Hepatocyte (in vitro differentiated cells): Measurements from ENCODE around the gene GAS2L1. TPM values are rescaled to one million over a fixed set of nuclear protein-coding genes. Genes with fewer than 3 reads are reported as not detected.

Experiments
- DNase-seq: peaks from one replicate; pipeline ENCODE4 v3.0.0-alpha.2; 2016; ENCODE audit warnings: low spot score
- H2AFZ ChIP-seq: fragments of 200-600 bp; sonication (generic); 2 replicates; pipeline ENCODE4 v1.6.0; 2016; ENCODE audit warnings: antibody characterized with exemption, mild to moderate bottlenecking
- H3K27ac ChIP-seq: fragments of 200-600 bp; sonication (generic); 2 replicates; pipeline ENCODE4 v1.5.1; 2016; ENCODE audit warnings: mild to moderate bottlenecking
- H3K27me3 ChIP-seq: fragments of 200-600 bp; sonication (generic); 2 replicates; pipeline ENCODE4 v1.6.1; 2016
- H3K36me3 ChIP-seq: fragments of 200-600 bp; sonication (generic); replicated peaks from 2 replicates; pipeline ENCODE4 v1.5.1; 2016; ENCODE audit warnings: low read depth; ENCODE audit not compliant: insufficient read depth
- H3K4me1 ChIP-seq: fragments of 200-600 bp; sonication (generic); 2 replicates; pipeline ENCODE4 v1.5.1; 2016; ENCODE audit warnings: mild to moderate bottlenecking, moderate library complexity; ENCODE audit not compliant: insufficient read depth
- H3K4me2 ChIP-seq: fragments of 200-600 bp; sonication (generic); 2 replicates; pipeline ENCODE4 v1.6.0; 2016
- H3K4me3 ChIP-seq: fragments of 200-600 bp; sonication (generic); 2 replicates; pipeline ENCODE4 v1.5.1; 2016; ENCODE audit warnings: mild to moderate bottlenecking
- H3K79me2 ChIP-seq: fragments of 200-600 bp; sonication (generic); 2 replicates; pipeline ENCODE4 v1.6.0; 2017; ENCODE audit warnings: mild to moderate bottlenecking
- H3K9me2 ChIP-seq: fragments of 200-600 bp; sonication (generic); replicated peaks from 2 replicates; pipeline ENCODE4 v1.6.0; 2017; ENCODE audit warnings: mild to moderate bottlenecking; ENCODE audit not compliant: insufficient read depth
- H3K9me3 ChIP-seq: fragments of 200-600 bp; sonication (generic); 2 replicates; pipeline ENCODE4 v1.5.1; 2016; ENCODE audit warnings: low read depth, mild to moderate bottlenecking
- H4K20me1 ChIP-seq: fragments of 200-600 bp; sonication (generic); 2 replicates; pipeline ENCODE4 v1.6.0; 2016; ENCODE audit warnings: mild to moderate bottlenecking; ENCODE audit not compliant: insufficient read depth, poor library complexity, severe bottlenecking
- EZH2 ChIP-seq: fragments of 200-600 bp; sonication (generic); IDR thresholded peaks from 2 replicates; pipeline ENCODE4 v1.6.1; 2016; ENCODE audit warnings: antibody characterized with exemption, mild to moderate bottlenecking, borderline replicate concordance
- EZH2phosphoT487 ChIP-seq: fragments of 200-600 bp; sonication (generic); IDR thresholded peaks from one replicate; pipeline ENCODE4 v1.6.1; 2018; ENCODE audit warnings: antibody characterized with exemption, mild to moderate bottlenecking, low read depth, moderate library complexity; ENCODE audit not compliant: unreplicated experiment, severe bottlenecking
- WGBS: methylation state at CpG from one replicate; pipeline ENCODE4 v1.1.6; 2016; ENCODE audit warnings: low lambda C conversion rate; ENCODE audit errors: missing lambda C conversion rate; 5-methylcytosine and 5-hydroxymethylcytosine counted together
- polyA plus RNA-seq: library from polyadenylated mRNA; unstranded; fragments of >200 nt; fragmentation: Nextera tagmentation; extraction: Ambion mirVana; gene quantifications from 2 replicates; pipeline ENCODE4 v1.2.1, GENCODE V29; 2016
- total RNA-seq: library from RNA; depleted of rRNA; stranded (reverse); fragments of >200 nt; gene quantifications from 2 replicates; pipeline ENCODE4 v1.2.3, GENCODE V29; 2014
- TF ChIP-seq, protein P1 (sequence below): fragments of 200-600 bp; sonication (generic); IDR thresholded peaks from 2 replicates; pipeline ENCODE4 v1.5.1; 2016; ENCODE audit warnings: antibody characterized with exemption, mild to moderate bottlenecking; ENCODE audit not compliant: poor library complexity

GAS2L1 gene
- total and polyA plus RNA-seq, 2 experiments from 2014 or later = 10.4 to 46.0 TPM

GRCh38 chr22:29260031-29260560 lies 46.4 kb upstream of the GAS2L1 start:
- no peaks in the 10 kb centered on the region for H3K9me3 ChIP-seq
- H3K79me2 ChIP-seq = no peaks in the 10 kb centered on the region
- TF ChIP-seq, protein P1, sequence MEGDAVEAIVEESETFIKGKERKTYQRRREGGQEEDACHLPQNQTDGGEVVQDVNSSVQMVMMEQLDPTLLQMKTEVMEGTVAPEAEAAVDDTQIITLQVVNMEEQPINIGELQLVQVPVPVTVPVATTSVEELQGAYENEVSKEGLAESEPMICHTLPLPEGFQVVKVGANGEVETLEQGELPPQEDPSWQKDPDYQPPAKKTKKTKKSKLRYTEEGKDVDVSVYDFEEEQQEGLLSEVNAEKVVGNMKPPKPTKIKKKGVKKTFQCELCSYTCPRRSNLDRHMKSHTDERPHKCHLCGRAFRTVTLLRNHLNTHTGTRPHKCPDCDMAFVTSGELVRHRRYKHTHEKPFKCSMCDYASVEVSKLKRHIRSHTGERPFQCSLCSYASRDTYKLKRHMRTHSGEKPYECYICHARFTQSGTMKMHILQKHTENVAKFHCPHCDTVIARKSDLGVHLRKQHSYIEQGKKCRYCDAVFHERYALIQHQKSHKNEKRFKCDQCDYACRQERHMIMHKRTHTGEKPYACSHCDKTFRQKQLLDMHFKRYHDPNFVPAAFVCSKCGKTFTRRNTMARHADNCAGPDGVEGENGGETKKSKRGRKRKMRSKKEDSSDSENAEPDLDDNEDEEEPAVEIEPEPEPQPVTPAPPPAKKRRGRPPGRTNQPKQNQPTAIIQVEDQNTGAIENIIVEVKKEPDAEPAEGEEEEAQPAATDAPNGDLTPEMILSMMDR = no peak
- TF ChIP-seq EZH2 (no peak), EZH2phosphoT487 (no peak)
- no peak overlapping the region for H2AFZ ChIP-seq
- H3K4me3 ChIP-seq = no peak overlapping the region
- 96% methylated on average over 9 of the region's 13 CpGs for WGBS
- no peaks in the 10 kb centered on the region for H3K9me2 ChIP-seq
- no peaks in the 10 kb centered on the region for H4K20me1 ChIP-seq
- no peaks in the 10 kb centered on the region for H3K36me3 ChIP-seq
- DNase-seq = no peak
- no peaks in the 10 kb centered on the region for H3K4me1 ChIP-seq
- no peak overlapping the region for H3K27ac ChIP-seq
- no peak overlapping the region for H3K4me2 ChIP-seq
- no peaks in the 10 kb centered on the region for H3K27me3 ChIP-seq

DNA sequence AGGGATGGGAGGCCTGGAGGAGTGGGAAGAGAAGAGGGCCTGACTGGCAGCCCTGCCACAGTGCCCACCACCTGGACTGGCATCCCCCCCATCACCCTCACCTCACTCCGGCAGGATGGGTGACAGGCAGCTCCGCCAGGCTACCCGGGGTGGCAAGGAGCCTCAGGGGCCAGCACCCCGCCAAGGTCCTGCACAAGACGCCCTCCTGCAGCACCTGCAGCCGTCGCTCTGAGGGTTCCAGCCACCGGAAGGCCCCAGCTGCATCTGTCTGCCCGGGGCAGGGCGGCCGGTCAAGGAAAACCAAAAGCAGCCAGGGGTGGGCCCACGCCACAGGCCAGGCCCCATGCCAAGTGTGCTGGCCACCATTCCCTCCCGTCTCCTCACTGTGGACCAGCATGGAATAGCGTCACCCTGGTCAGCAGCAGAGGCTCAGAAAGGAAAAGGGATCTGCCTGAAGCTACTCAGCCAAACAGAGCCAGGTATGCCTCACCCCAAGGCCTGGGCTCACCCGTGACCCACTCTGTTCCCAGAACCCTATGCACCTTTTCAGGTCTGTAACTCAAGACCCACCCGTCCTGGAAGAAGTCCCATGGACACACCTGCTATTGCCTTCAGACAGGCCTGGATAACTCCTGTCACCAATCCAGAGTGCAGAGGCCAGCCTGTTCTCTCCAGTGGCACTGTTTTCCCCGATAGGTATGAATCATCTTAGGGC lies 45.7 kb upstream of the GAS2L1 start:
- Histone ChIP-seq H3K36me3 (no peaks in the 10 kb centered on the region), H2AFZ (no peak overlapping the region), H3K4me2 (no peak overlapping the region), H3K27ac (no peak overlapping the region), H3K4me3 (no peak overlapping the region), H3K9me2 (no peaks in the 10 kb centered on the region), H3K9me3 (no peaks in the 10 kb centered on the region), H3K27me3 (no peaks in the 10 kb centered on the region), H3K79me2 (no peaks in the 10 kb centered on the region), H3K4me1 (no peaks in the 10 kb centered on the region), H4K20me1 (no peaks in the 10 kb centered on the region)
- no peak for DNase-seq
- TF ChIP-seq EZH2 (no peak), EZH2phosphoT487 (no peak)
- TF ChIP-seq, protein P1 = no peak
- WGBS = 85% methylated on average over 8 of the region's 17 CpGs

DNA sequence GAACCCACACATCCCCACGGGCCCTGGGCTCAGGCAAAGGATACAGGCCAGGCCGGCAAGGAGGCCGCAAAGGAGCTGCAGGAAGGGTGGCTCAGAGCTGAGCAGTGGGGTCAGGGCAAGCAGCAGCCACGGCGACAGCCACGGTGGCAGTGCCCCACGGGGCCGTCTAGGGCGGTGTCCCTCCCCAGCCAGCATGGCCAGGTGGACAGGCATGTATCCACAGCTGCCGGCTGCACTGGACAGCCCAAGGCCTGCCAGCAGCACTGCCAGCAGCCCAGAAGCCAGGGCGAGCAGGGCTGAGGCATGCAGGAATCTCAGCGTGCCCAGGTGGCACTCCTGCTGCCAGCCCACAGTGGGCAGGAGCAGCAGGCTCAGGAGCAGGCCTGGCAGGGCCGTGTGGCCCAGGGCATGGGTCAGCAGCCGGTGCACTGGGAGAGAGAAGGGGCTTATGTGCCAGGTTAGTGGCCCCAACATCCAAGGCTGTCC lies 42.6 kb upstream of the GAS2L1 start:
- H3K27me3 ChIP-seq = no peaks in the 10 kb centered on the region
- H3K27ac ChIP-seq = no peak overlapping the region
- no peak overlapping the region for H3K4me2 ChIP-seq
- no peak overlapping the region for H3K4me3 ChIP-seq
- no peak for DNase-seq
- H3K9me3 ChIP-seq = no peaks in the 10 kb centered on the region
- H3K4me1 ChIP-seq = peaks cover 9% of the 10 kb centered on the region
- H4K20me1 ChIP-seq = peaks cover 3% of the 10 kb centered on the region
- no peak overlapping the region for H2AFZ ChIP-seq
- H3K79me2 ChIP-seq = peaks cover 25% of the 10 kb centered on the region
- H3K36me3 ChIP-seq = no peaks in the 10 kb centered on the region
- TF ChIP-seq, protein P1 = no peak
- no peak for TF ChIP-seq EZH2
- no peak for TF ChIP-seq EZH2phosphoT487
- WGBS = 97% methylated on average over 14 of the region's 14 CpGs
- no peaks in the 10 kb centered on the region for H3K9me2 ChIP-seq
